ENCODE results near the gene P2RY8. TPM values are rescaled to one million over a fixed set of nuclear protein-coding genes. Genes with fewer than 3 reads are reported as not detected.
"Not testable (repeated sequence)": the region's sequence is repeated elsewhere in the genome, so short reads cannot be mapped to it uniquely, and the experiment has no call there.

P2RY8 gene
- total RNA-seq, 1 donor from 2014 or later, result 3.0 TPM

DNA sequence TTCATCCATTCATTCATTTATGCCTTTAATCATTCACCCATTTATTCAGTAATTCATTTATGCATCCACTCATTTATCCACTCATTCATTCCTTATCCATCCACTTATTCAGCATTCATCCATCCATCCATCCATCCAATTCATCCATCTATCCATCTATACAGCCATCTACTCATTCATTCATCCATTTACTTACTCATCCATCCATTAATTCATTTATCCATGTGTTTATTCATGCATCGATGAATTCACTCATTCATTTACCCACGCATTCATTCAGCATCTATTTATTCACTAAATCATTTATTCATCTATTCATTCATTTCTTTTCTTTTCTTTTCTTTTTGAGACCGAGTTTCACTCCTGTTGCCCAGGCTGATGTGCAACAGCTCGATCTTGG lies 10.4 kb downstream of the P2RY8 start:
- no peaks in the 10 kb centered on the region for H3K27me3 ChIP-seq (ENCODE audit: low read depth)
- DNase-seq, result no peak
- intact Hi-C loops (cut with DNase I), result no loop called here
- H3K4me1 ChIP-seq, result no peaks in the 10 kb centered on the region
- TF ChIP-seq, protein P1, sequence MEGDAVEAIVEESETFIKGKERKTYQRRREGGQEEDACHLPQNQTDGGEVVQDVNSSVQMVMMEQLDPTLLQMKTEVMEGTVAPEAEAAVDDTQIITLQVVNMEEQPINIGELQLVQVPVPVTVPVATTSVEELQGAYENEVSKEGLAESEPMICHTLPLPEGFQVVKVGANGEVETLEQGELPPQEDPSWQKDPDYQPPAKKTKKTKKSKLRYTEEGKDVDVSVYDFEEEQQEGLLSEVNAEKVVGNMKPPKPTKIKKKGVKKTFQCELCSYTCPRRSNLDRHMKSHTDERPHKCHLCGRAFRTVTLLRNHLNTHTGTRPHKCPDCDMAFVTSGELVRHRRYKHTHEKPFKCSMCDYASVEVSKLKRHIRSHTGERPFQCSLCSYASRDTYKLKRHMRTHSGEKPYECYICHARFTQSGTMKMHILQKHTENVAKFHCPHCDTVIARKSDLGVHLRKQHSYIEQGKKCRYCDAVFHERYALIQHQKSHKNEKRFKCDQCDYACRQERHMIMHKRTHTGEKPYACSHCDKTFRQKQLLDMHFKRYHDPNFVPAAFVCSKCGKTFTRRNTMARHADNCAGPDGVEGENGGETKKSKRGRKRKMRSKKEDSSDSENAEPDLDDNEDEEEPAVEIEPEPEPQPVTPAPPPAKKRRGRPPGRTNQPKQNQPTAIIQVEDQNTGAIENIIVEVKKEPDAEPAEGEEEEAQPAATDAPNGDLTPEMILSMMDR (IDR thresholded peaks at IDR 0.05), result no peak
- H3K9me3 ChIP-seq, result no peaks in the 10 kb centered on the region
- no peak overlapping the region for H3K4me3 ChIP-seq
- H3K36me3 ChIP-seq, result no peaks in the 10 kb centered on the region
- no peak for ATAC-seq
- no peak overlapping the region for H3K27ac ChIP-seq

DNA sequence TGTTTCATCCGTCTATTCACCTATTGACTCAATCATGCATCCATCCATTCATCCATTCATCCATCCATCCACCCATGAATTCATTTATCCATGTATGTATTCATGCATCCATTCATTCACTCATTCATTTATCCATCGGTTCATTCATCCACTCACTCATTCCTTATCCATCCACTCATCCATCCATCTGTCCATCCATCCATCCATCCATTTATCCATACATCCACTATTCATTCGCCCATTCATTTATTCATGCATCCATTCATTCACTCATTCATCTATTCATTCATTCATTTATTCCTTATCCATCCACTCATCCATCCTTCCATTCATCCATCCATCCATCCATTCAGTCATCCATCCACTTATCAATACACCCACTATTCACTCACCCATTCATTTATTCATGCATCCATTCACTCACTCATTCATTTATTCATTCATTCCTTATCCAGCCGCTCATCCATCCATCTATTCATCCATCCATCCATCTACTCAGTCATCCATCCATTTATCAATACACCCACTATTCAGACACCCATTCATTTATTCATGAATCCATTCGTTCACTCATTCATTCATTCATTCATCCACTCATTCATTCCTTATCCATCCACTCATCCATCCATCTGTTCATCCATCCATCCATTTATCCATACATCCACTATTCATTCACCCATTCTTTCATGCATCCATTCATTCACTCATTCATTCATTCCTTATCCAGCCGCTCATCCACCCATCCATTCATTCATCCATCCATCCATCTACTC lies 11.2 kb downstream of the P2RY8 start:
- H3K27me3 ChIP-seq (ENCODE audit: low read depth), result no peaks in the 10 kb centered on the region
- ATAC-seq (no peak), DNase-seq (no peak)
- no peak overlapping the region for H3K4me3 ChIP-seq
- intact Hi-C loops (cut with DNase I), result no loop called here
- no peaks in the 10 kb centered on the region for H3K9me3 ChIP-seq
- H3K36me3 ChIP-seq, result no peaks in the 10 kb centered on the region
- no peaks in the 10 kb centered on the region for H3K4me1 ChIP-seq
- TF ChIP-seq, protein P1 (IDR thresholded peaks at IDR 0.05), result no peak
- no peak overlapping the region for H3K27ac ChIP-seq

DNA sequence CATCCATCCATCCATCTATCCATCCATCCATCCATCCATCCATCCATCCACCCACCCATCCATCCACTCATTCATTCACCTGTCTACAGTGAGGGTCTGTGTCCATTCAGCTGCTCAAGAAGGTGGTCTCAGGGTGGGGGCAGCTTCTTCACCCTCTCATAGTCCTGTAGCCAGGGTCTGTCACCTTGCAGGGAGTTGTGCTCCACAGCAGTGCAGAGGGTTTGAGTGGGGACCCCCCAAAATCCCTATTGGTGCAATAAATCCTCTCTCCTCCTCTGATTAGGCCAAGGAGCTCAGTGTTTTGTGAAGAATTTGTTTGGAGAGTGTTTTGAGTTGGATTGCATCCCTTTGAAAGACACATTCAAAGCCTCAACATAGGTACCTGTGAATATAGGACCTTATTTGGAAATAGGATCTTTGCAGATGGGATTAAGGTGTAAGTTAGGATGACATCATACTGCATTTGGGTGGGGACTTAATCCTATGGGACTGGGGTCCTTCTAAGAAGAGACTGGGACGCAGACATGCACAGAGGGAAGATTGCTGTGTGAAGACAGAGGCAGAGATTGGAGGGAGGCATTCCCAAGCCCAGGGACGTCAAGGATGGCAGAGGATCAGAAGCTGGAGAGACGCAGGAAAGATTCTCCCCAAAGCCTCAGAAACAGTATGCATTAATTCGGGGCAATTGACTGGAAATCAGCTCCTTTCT lies 12.0 kb downstream of the P2RY8 start:
- Histone ChIP-seq H3K27me3 (ENCODE audit: low read depth) (no peaks in the 10 kb centered on the region), H3K9me3 (no peaks in the 10 kb centered on the region), H3K36me3 (no peaks in the 10 kb centered on the region), H3K27ac (no peak overlapping the region), H3K4me1 (no peaks in the 10 kb centered on the region), H3K4me3 (no peak overlapping the region)
- DNase-seq, result no peak
- intact Hi-C loops (cut with DNase I), result no loop called here
- TF ChIP-seq, protein P1 (IDR thresholded peaks at IDR 0.05), result no peak
- ATAC-seq, result no peak

DNA sequence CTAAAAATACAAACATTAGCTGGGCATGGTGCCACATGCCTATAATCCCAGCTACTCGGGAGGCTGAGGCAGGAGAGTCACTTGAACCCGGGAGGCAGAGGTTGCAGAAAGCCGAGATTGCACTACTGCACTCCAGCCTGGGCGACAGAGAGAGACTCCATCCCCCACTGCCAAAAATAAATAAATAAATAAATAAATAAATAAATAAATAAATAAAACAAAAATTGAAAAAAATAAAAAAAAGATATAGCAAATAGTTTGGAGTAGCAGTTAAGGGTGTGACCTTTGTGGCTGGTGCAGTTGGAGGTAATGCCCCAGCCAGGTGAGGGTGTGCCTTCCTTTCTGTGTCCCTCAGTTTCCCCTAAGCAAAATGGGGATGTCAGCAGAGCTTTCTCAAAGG lies 14.1 kb downstream of the P2RY8 start:
- ATAC-seq; H3K9me3 ChIP-seq; H3K4me1 ChIP-seq; H3K27me3 ChIP-seq (ENCODE audit: low read depth); intact Hi-C loops (cut with DNase I); DNase-seq; H3K27ac ChIP-seq; H3K36me3 ChIP-seq; H3K4me3 ChIP-seq: not testable (repeated sequence)

DNA sequence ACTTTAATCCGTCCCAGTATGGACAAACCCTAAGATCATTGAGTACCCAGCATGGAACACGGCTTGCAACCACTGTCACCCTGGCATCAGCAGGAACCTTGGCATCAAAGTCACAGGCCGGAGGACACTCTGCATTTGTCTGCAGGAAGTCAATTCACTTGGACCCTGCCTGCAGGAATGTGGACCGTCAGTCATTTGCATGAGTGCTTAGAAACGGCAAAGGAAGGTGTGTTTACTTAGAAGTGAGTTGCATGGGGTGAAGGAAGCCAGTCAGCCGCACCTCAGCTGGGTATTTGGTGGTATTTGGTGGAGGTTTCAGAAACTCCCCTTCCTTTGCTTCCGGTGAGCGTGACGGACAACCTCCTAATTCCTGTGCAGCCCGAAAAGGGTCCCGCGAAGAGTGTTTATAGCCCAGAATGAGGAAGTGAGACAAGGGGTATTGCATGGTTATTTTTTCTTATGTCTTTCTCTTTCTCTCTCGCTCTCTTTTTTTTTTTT lies 15.5 kb downstream of the P2RY8 start:
- intact Hi-C loops (cut with DNase I), result no loop called here
- TF ChIP-seq, protein P1 (IDR thresholded peaks at IDR 0.05), result no peak
- Histone ChIP-seq H3K36me3 (no peaks in the 10 kb centered on the region), H3K4me3 (peak overlapping the region; percentile 19), H3K4me1 (no peaks in the 10 kb centered on the region), H3K27ac (no peak overlapping the region), H3K9me3 (no peaks in the 10 kb centered on the region), H3K27me3 (ENCODE audit: low read depth) (no peaks in the 10 kb centered on the region)
- ATAC-seq, result peak; percentile 16 to 78
- DNase-seq, result no peak

DNA sequence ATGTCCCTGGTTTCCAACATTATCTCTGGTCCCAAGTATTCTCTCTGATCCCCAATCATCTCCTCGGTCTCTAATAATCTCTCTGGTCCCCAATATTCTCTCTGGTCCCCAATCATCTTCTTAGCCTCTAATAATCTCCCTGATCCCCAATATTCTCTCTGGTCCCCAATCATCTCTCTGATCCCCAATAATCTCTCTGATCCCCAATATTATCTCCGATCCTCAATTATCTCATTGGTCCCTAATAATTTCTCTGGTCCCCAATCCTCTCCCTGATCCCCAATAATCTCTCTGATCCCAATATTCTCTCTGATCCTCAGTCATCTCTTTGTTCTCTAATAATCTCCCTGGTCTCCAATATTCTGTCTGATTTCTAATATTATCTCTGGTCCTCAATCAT lies 16.6 kb downstream of the P2RY8 start:
- no peak overlapping the region for H3K4me3 ChIP-seq
- ATAC-seq (no peak), DNase-seq (no peak)
- H3K4me1 ChIP-seq, result no peaks in the 10 kb centered on the region
- TF ChIP-seq, protein P1 (IDR thresholded peaks at IDR 0.05), result no peak
- H3K27me3 ChIP-seq (ENCODE audit: low read depth), result no peaks in the 10 kb centered on the region
- H3K27ac ChIP-seq, result no peak overlapping the region
- H3K9me3 ChIP-seq, result no peaks in the 10 kb centered on the region
- no peaks in the 10 kb centered on the region for H3K36me3 ChIP-seq
- intact Hi-C loops (cut with DNase I), result no loop called here

Measured in lower lobe of right lung (tissue), 2 donors.